HG02678 (cell line): ENCODE measurements around the gene RAB11B.
"Not testable (repeated sequence)": the region's sequence is repeated elsewhere in the genome, so short reads cannot be mapped to it uniquely, and the experiment has no call there.

Experiments
- ATAC-seq: cut with Tn5 transposase; IDR thresholded peaks from one replicate; pipeline ENCODE4 v1.9.1; 2021; ENCODE audit warnings: mild to moderate bottlenecking, moderate library complexity; ENCODE audit not compliant: unreplicated experiment

The RAB11B gene

GRCh38 chr19:8393192-8393870 is 3.2 kb downstream of the RAB11B start:
- ATAC-seq, result no peak

GRCh38 chr19:8393871-8394250 is 3.7 kb downstream of the RAB11B start:
- no peak for ATAC-seq

DNA sequence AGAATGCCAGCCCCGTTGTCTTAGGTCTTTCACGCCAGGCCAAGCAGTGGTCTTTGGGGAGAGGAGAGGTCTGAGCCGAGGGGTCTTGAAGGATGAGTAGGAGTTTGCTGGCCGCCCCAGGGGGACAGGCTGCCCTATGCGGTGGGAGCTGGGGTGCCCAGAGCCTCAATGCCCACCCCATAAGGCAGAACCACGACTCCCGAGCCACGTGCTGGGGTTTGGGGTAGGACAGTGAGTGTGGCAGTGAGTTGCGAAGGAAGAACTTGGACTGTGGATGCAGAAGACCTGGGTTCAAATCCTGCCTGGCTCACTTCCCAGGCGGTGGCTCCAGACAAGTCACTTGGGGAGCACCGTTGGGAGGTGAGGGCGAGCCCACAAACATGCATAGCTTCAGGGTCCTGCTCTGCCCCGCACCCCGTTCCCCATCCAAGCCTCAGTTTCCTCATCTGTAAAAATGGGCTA is 5.5 kb downstream of the RAB11B start:
- no peak for ATAC-seq

GRCh38 chr19:8396185-8396562 is 6.0 kb downstream of the RAB11B start:
- ATAC-seq, result no peak

DNA sequence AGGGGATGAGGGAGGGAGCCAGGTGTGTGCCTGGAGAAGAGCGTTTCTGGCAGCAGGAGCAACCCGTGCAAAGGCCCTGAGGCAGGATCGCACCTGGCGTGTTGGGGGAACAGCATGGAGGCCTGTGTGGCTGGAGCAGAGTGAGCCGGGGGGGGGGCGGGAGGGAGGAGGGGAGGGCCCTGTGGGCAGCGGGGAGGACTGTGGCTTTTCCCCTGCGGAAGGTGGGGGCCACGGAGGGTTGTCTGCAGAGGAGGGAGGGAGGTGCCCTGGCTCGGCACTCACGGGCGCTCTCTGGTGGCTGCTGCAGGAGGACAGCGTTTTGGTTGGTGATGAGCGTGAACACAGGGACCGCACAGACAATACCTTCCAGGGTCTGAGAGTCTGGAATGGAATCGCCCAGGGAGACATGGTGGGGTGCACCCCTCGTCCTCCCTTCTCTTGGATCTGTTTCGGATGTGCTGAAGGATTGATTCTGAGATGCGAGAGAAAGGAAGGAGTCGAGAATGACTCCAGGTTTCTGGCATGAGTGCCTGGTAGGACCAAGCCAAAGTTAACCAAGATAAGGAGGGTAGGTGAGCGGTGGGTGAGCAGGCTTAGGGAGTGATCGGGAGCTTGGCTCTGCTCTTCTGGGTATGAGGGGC is 6.5 kb downstream of the RAB11B start:
- no peak for ATAC-seq

- no peak for ATAC-seq
Measured at GRCh38 chr19:8397271-8397670, 7.1 kb downstream of the RAB11B start.

- no peak for ATAC-seq
Measured at GRCh38 chr19:8397746-8398310, 7.7 kb downstream of the RAB11B start.

DNA sequence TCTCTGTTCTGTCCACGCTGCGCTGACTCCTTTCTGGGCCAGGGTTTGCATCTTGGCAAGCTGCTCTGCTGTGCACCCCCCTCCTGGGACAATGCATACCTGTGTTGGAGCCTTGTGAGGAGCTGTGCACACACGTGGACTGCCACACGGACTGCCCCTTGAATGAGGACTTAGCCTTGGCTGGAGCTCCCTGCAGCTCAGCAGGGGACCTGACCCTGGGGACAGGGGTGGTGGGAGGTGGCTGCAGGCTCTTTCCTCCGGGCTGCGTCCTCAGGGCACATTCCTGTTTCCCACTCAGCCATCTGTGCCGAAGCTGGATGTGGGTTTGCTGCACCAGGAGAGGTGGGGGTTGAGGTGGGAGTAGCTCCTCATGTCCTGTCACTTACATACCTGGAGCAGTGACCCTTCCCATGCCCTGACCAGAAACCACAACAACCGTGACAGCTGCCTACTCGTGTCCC is 8.2 kb downstream of the RAB11B start:
- ATAC-seq, result no peak

GRCh38 chr19:8399681-8400188 is 9.6 kb downstream of the RAB11B start:
- ATAC-seq, result no peak

GRCh38 chr19:8401981-8402411 is 11.8 kb downstream of the RAB11B start:
- ATAC-seq, result no peak

GRCh38 chr19:8403098-8403819 is 13.1 kb downstream of the RAB11B start:
- no peak for ATAC-seq

GRCh38 chr19:8403820-8404109 is 13.6 kb downstream of the RAB11B start:
- ATAC-seq, result no peak

DNA sequence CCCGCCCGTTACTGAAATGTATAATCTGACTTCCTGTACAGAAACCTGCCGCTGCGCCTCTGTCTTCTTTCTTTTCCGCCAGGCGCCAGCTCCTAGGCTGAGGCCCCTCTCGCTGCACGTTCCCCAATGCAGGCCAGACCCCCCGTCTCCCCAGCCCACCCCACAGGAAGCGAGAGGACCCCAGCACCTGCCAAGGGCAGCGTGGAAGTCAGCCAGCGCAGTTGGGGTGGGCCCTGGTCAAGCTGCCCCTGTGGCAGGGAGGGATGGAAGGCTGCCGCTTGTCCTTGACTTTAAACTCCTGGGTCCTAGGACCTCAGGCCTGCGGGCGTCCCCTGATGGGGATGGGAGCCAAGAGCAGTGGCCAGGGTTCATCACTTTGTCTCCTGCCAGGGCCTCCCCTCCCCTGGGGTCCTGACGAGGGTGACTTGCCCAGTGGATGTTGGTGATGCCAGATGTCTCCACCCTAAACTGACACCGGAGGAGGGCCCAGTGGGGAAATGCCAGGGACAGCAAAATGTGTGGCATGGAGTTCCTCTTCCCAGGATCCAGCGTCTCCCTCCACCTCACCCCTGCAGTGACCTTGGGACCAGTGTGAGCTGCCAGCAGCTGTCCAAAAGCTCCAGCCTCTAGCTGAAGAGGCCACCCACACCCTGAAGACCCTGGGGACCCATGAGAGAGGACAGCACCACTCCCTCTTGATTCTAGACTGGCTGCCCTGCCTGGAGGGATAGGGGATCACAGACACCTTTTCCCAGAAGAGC is 14.4 kb downstream of the RAB11B start:
- ATAC-seq, result no peak

GRCh38 chr19:8410718-8411117 is 20.6 kb downstream of the RAB11B start:
- not testable (repeated sequence) for ATAC-seq

DNA sequence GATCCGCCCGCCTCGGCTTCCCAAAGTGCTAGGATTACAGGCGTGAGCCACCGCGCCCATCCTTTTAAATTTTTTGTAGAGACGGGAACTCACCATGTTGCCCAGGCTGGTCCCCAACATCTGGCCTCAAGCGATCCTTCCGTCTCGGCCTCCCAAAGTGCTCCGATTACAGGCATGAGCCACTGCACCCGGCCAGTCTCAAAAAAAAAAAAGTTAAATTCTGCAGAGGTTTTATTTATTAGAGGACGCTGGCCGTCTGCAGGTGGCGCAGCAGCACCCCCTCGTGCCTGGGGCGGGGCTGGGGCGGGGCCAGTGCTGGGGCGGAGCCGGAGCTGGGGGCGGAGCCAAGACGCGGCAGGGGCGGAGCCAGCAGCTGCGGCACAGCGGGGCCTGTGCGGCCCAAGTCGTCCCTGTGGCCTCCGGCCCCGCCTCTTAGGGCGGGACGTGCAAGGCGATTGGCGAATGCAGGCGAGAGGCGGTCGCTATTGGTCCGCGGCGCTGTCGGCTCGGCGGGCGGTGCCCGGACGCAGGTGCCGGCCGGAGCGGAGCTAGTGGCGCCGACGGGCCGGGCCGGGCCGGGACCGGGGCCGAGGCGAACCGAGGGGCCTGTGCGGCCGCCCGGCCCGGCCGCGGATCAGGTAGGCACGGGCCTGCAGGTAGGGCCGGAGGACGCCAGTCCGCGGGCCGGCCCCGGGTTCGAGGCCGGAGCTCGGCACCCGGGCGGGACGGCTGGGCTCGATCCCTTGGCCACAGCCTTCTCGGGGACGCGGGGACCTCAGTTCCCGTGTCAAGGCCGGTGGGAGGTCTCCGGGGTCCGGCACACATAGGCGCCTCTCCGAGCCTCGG is 22.8 kb downstream of the RAB11B start, which contains the start of gene MARCHF2:
Gene MARCHF2 (plus strand): TSS at position 523 of the 846 bp plus-strand sequence. CDS start 8,536 bp downstream, outside the sequence.
- ATAC-seq, result peak; percentile 99

DNA sequence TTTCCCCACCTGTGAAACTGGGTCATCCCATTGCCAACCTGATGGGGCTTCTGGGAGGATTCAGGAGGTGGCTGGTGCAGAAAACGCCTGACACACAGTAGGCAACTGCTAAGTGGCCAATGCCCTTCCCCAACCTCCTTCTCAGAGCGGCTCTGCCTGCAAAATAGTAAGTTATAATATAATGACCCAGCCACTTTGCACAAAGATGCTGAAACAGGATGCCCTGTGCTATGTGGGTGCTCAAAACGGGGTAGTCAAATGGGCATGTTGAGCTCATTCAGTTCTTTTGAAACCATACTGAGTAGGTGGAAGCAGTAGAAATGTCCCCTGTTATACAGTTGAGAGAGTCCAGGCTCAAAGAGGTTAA is 23.5 kb downstream of the RAB11B start:
- no peak for ATAC-seq

DNA sequence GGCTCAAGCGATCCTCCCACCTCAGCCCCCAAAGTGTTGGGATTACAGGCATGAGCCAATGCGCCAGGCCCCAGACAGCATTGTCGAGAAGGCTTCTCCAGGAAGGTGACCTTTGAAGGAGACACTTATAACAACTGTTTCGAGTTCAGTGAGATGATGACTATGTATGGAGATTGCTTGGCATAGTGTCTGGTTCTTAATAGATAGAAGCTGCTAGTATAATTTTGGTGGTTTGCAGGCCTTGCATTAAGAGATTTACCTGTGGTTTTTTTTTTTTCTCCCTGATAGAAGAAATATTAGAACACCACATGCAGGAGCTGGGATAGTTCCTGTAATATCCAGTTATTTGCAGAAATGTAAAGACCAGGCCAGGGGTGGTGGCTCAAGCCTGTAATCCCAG is 26.6 kb downstream of the RAB11B start:
- ATAC-seq, result no peak

- ATAC-seq, result no peak
Measured at GRCh38 chr19:8421484-8422461, 31.6 kb downstream of the RAB11B start.

DNA sequence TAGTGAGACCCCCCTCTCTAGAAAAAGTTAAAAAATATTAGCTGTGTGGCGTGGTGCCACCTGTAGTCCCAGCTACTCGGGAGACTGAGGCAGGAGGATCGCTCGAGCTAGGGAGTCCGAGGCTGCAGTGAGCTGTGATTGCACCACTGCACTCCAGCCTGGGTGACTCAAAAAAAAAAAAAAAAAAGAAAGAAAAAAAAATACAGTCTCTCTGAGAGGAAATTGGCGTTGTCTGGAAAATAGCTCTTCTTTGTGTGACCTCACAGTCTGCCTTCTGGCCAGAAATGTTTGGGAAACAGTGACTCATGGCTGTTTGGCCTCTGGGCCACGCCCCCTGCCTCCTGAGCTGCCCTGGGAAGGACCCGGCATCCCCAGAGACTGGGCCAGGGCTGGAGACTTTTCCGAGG is 33.7 kb downstream of the RAB11B start:
- ATAC-seq, result no peak
